Panc1 (cell line): Measurements from ENCODE around the gene SPTBN1. TPM values are rescaled to one million over a fixed set of nuclear protein-coding genes. Genes with fewer than 3 reads are reported as not detected.

Source experiments
- ATAC-seq: fragments of 200-7000 bp; cut with Tn5 transposase; 2 replicates; pipeline ENCODE4 v1.9.1; 2020; ENCODE audit warnings: mild to moderate bottlenecking, moderate library complexity
- BruUV-seq: library from RNA; stranded (reverse); fragments of 400-500 nt; replicated peaks from 2 replicates; lab custom pipeline; 2021; lab: Mats Ljungman, UMichigan
- CTCF ChIA-PET: fragments of 300-600 bp; sonication (Branson Sonifier 250); formaldehyde crosslinking; loops from one replicate; lab custom pipeline; 2022; ENCODE audit warnings: antibody characterized with exemption; lab: Charles Lee
- POLR2A ChIA-PET: fragments of 300-600 bp; sonication (Branson Sonifier 250); formaldehyde crosslinking; loops from one replicate; lab custom pipeline; 2022; ENCODE audit warnings: antibody characterized with exemption; lab: Charles Lee
- DNase-seq: peaks from one replicate; pipeline ENCODE4 v3.0.0-alpha.2; 2010; ENCODE audit warnings: low read depth, low spot score
- H3K27ac ChIP-seq: 2 replicates; pipeline ENCODE4 v1.5.1; 2011; ENCODE audit warnings: mild to moderate bottlenecking, low read length, inconsistent platforms
- H3K27me3 ChIP-seq: fragments of 200-500 bp; sonication (Bioruptor generic); 2 replicates; pipeline ENCODE4 v1.6.0; 2014; ENCODE audit warnings: low read length, inconsistent platforms; ENCODE audit not compliant: control insufficient read depth, insufficient read depth
- H3K36me3 ChIP-seq: fragments of 200-500 bp; sonication (Bioruptor generic); 2 replicates; pipeline ENCODE4 v1.5.1; 2014; ENCODE audit warnings: inconsistent platforms, mild to moderate bottlenecking, low read length, moderate library complexity; ENCODE audit not compliant: control insufficient read depth, insufficient read depth
- H3K4me1 ChIP-seq: 2 replicates; pipeline ENCODE4 v1.5.1; 2011; ENCODE audit warnings: inconsistent platforms, mild to moderate bottlenecking, low read length, moderate library complexity; ENCODE audit not compliant: control insufficient read depth, insufficient read depth
- H3K4me3 ChIP-seq, 2 experiments: 2 replicates each; pipeline ENCODE4 v1.5.1; 2011 to 2012; ENCODE audit warnings: low read depth in 2 of 2, low read length in 2 of 2, mild to moderate bottlenecking in 2 of 2, inconsistent platforms in 1 of 2, moderate library complexity in 1 of 2
- H3K9me3 ChIP-seq: fragments of 200-500 bp; sonication (Bioruptor generic); 2 replicates; pipeline ENCODE4 v1.5.1; 2014; ENCODE audit warnings: low read depth, mild to moderate bottlenecking, inconsistent platforms, low read length, moderate library complexity; ENCODE audit not compliant: control insufficient read depth, insufficient read depth
- POLR2AphosphoS5 ChIP-seq: IDR thresholded peaks from 2 replicates; pipeline ENCODE4 v1.6.1; 2012; ENCODE audit warnings: mild to moderate bottlenecking, low read depth, low read length, moderate library complexity
- SIN3A ChIP-seq: IDR thresholded peaks from 2 replicates; pipeline ENCODE4 v1.6.1; 2012; ENCODE audit warnings: low read depth, mild to moderate bottlenecking, low read length, moderate library complexity, borderline replicate concordance; ENCODE audit not compliant: insufficient read depth
- TCF7L2 ChIP-seq: IDR thresholded peaks from 2 replicates; pipeline ENCODE4 v1.6.1; 2011; ENCODE audit warnings: mild to moderate bottlenecking, low read depth, low read length, inconsistent platforms
- in situ Hi-C: cut with HindIII; loops from 2 replicates; pipeline ENCODE4 v1.10.0; 2016; ENCODE audit warnings: low sequenced_read_pairs, low pct_unique_long_range_greater_than_20kb
- intact Hi-C: fragments of 100-400 bp; cut with micrococcal nuclease; formaldehyde crosslinking; loops from one replicate; pipeline ENCODE4 v1.10.0; 2022; ENCODE audit not compliant: unreplicated experiment
- total RNA-seq: library from RNA; stranded (reverse); gene quantifications from one replicate; pipeline ENCODE4 v1.2.1, GENCODE V29; 2021; ENCODE audit not compliant: unreplicated experiment
- TF ChIP-seq, protein P1 (sequence below), 2 experiments: IDR thresholded peaks; 2 replicates each; pipeline ENCODE4 v1.6.1; 2011 to 2012; ENCODE audit warnings: low read depth in 2 of 2, control low read depth in 1 of 2, low read length in 1 of 2, mild to moderate bottlenecking in 1 of 2, moderate library complexity in 1 of 2; ENCODE audit not compliant: insufficient read depth in 1 of 2
- TF ChIP-seq, protein P2 (sequence below): fragments of 450-650 bp; IDR thresholded peaks from 2 replicates; pipeline ENCODE4 v1.5.1; 2017; ENCODE audit warnings: mild to moderate bottlenecking

SPTBN1 gene
- total RNA-seq, 1 experiment from 2014 or later: 169 TPM

DNA sequence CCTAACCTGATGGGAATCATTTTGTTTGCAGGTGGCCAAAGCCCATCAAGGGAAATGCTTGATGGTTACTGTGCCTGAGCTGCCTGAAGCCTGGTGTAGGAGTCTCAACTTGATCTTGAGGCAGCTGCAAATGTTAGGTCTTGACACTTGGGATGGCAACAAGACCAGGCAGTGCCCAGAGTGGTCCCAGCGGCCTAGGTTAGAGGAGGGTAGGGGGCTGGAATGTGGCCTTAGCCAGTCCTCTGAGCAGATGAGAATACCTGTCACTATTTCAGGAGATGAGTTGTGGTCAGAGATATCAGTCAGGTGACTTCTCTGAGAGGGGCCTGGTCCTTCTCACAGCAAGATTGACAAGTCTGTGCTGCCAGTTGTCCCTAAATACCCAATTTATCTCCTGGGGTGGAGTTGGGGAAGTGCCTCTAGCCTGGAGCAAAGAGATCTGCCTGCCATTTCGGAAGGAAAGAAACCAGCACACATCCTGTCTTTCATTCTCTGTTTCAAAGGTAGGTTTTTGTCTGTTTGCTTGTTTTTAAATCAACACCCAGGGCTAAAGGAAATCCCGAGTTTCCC is 13.4 kb downstream of the SPTBN1 start:
- no peak overlapping the region for H3K4me3 ChIP-seq
- in situ Hi-C loops (no loop called here), intact Hi-C loops (no loop called here)
- no peaks in the 10 kb centered on the region for H3K36me3 ChIP-seq
- H3K27ac ChIP-seq: 0 out of 2 replicates have a peak overlapping the region, but pooled peaks have one; percentile 14
- peaks cover 20% of the 10 kb centered on the region for H3K4me1 ChIP-seq
- DNase-seq: no peak
- no peak for ATAC-seq
- POLR2A ChIA-PET: no interaction called here
- BruUV-seq: no TSS peak
- H3K9me3 ChIP-seq: no peaks in the 10 kb centered on the region
- no peaks in the 10 kb centered on the region for H3K27me3 ChIP-seq
- TF ChIP-seq POLR2AphosphoS5: no peak
- TF ChIP-seq TCF7L2: no peak
- TF ChIP-seq SIN3A: no peak
- TF ChIP-seq, protein P1, sequence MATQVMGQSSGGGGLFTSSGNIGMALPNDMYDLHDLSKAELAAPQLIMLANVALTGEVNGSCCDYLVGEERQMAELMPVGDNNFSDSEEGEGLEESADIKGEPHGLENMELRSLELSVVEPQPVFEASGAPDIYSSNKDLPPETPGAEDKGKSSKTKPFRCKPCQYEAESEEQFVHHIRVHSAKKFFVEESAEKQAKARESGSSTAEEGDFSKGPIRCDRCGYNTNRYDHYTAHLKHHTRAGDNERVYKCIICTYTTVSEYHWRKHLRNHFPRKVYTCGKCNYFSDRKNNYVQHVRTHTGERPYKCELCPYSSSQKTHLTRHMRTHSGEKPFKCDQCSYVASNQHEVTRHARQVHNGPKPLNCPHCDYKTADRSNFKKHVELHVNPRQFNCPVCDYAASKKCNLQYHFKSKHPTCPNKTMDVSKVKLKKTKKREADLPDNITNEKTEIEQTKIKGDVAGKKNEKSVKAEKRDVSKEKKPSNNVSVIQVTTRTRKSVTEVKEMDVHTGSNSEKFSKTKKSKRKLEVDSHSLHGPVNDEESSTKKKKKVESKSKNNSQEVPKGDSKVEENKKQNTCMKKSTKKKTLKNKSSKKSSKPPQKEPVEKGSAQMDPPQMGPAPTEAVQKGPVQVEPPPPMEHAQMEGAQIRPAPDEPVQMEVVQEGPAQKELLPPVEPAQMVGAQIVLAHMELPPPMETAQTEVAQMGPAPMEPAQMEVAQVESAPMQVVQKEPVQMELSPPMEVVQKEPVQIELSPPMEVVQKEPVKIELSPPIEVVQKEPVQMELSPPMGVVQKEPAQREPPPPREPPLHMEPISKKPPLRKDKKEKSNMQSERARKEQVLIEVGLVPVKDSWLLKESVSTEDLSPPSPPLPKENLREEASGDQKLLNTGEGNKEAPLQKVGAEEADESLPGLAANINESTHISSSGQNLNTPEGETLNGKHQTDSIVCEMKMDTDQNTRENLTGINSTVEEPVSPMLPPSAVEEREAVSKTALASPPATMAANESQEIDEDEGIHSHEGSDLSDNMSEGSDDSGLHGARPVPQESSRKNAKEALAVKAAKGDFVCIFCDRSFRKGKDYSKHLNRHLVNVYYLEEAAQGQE (IDR thresholded peaks at IDR 0.05; ENCODE audit: insufficient read depth in 1 of 2, low read depth in 2 of 2, low read length in 1 of 2): no peak
- TF ChIP-seq, protein P2, sequence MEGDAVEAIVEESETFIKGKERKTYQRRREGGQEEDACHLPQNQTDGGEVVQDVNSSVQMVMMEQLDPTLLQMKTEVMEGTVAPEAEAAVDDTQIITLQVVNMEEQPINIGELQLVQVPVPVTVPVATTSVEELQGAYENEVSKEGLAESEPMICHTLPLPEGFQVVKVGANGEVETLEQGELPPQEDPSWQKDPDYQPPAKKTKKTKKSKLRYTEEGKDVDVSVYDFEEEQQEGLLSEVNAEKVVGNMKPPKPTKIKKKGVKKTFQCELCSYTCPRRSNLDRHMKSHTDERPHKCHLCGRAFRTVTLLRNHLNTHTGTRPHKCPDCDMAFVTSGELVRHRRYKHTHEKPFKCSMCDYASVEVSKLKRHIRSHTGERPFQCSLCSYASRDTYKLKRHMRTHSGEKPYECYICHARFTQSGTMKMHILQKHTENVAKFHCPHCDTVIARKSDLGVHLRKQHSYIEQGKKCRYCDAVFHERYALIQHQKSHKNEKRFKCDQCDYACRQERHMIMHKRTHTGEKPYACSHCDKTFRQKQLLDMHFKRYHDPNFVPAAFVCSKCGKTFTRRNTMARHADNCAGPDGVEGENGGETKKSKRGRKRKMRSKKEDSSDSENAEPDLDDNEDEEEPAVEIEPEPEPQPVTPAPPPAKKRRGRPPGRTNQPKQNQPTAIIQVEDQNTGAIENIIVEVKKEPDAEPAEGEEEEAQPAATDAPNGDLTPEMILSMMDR: no peak
- CTCF ChIA-PET: no interaction called here

DNA sequence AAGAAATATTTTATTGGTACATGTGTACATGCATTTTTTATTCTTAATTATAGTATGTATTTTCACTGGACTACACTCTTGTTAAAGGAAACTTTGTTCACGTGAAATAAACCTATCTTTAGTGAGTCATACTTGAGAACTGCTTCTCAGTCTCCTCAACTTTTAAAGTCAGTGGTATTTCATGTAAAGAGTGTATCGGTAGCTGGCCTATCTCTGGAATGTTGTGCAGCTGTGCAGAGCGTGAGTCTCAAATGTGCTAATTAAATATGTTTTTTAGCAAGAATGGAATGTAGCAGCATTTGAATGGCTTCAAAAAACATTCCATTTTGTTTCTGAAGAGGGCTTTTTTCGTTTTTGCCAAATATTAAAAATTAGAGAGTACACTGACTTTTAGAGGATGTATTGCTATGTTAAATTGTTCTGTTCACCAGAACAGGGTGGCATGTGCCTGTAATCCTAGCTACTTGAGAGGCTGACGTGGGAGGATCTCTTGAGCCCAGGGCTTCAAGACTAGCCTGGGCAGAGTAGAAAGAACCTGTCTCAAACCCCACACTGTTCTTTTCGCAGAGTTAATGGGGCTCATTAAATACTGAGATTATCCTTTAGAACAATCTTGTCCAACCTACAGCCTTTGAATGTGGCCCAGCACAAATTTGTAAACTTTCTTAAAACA is 14.3 kb downstream of the SPTBN1 start:
- TF ChIP-seq, protein P1 (IDR thresholded peaks at IDR 0.05; ENCODE audit: insufficient read depth in 1 of 2, low read depth in 2 of 2, low read length in 1 of 2): no peak
- no peak for TF ChIP-seq TCF7L2
- no peak for TF ChIP-seq POLR2AphosphoS5
- TF ChIP-seq, protein P2: no peak
- no peak for TF ChIP-seq SIN3A
- no peaks in the 10 kb centered on the region for H3K27me3 ChIP-seq
- intact Hi-C loops (no loop called here), in situ Hi-C loops (no loop called here)
- H3K36me3 ChIP-seq: no peaks in the 10 kb centered on the region
- CTCF ChIA-PET: no interaction called here
- POLR2A ChIA-PET: no interaction called here
- TSS peak; percentile 10 for BruUV-seq
- no peak overlapping the region for H3K27ac ChIP-seq
- H3K9me3 ChIP-seq: no peaks in the 10 kb centered on the region
- ATAC-seq (peak; percentile 34; the same call in 1 of the 2 replicates), DNase-seq (no peak)
- H3K4me1 ChIP-seq: peaks cover 20% of the 10 kb centered on the region
- no peak overlapping the region for H3K4me3 ChIP-seq
